ENCODE results near the gene SEMA3E.
"Not testable (repeated sequence)": the region's sequence is repeated elsewhere in the genome, so short reads cannot be mapped to it uniquely, and the experiment has no call there.

Gene SEMA3E

DNA sequence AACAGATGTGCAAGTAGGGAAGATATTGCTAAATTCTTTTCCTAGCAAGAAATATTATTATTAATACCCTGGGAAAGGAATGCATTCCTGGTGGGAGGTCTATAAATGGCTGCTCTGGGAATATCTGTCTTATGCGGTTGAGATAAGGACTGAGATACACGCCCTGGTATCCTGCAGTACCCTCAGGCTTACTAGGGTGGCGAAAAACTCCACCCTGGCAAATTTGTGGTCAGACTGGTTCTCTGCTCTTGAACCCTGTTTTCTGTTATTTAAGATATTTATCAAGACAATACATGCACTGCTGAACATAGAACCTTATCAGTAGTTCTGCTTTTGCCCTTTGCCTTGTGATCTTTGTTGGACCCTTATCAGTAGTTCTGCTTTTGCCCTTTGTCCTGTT is 96.4 kb downstream of the SEMA3E start:
- DNase-seq = not testable (repeated sequence)

DNA sequence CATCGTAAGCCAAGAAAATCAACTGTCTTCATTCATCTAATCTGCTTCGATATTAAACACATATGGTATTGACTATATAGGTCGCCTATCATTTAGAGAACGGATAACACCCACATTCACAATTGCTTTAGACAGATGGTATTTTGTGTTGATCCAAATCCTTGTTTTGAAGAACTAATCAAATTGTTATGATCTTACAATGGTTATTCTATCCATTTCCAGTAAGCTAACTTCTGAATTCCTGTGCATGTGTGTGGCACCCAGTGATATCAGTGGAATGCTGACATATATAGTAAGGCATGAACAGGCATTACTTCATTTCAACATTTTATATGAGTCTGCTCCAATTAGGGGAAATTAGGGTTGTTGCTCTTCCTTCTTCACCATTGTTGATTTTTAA is 98.8 kb downstream of the SEMA3E start:
- DNase-seq = no peak

DNA sequence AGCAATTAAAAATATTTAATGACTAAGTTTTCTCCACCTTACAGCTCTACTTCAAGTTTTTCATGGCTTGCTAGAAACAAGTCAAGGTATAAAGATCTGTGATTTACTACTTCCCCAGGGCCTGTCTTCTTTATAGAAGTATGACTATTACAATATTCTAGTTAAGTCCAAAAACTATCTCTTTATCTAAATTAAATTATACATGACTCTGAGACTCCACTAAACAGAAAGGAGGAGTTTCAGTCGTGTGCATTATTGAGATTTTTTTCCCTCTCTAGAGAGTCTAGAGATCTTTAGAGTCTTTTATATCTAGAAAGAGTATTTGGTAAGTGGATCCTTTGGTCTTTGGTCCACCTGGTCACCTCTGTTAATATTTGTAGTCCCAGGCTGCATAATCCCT is 100.7 kb downstream of the SEMA3E start:
- no peak for DNase-seq

GRCh38 chr7:83547526-83547925 is 101.4 kb downstream of the SEMA3E start:
- DNase-seq = no peak

DNA sequence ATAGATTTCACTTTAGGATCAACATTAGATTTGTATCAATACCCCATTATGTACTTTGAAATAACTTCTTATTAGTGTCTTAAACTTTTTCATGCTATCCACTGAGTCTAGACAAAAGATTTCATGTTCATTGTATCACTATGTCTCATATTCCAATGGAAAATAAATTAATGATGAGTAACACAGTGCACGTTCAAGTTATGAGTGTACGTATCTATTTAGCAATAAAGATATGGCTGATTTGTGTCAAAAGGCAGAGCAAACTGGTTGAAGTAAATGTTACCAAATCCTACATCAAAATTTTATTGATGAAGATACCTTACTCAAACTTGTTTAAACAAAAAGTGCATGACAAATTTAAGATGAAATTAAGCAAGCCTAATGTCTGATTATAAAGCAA is 102.4 kb downstream of the SEMA3E start:
- no peak for DNase-seq

DNA sequence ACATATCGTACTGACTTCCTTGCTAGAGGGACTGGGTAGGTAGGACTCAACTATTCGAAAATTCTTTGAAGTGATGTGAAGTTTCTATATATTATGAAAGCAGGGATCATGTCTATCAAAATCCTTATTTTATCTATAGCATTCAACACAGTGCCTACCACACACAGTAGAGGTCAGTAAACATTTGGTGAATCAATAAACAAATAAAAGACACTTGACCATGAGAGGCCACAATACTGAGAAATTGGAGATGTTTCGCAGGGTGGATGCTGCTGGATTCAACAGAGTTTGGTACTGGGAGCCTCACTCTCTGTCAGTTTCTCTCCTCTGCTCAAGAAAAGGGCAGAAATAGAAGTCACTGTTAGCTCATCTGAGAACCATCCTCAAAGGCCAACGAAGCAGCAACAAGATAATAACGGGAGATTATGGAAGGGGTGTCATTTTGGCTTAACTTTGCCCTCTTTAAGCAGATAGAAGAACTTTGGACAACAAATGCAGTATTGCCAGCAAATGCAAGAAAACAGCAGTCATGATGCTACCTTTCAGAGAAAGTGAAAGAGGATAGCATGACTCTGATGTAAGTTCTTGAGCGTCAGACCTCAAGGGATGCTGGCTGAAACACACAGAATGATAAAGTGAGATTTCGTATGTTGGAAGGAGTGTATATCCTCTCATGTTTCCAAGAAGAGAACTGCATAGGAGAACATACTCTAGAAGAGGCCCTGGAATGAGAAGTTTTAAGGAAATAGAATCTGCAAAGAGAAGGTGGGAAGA is 107.6 kb downstream of the SEMA3E start:
- no peak for DNase-seq

DNA sequence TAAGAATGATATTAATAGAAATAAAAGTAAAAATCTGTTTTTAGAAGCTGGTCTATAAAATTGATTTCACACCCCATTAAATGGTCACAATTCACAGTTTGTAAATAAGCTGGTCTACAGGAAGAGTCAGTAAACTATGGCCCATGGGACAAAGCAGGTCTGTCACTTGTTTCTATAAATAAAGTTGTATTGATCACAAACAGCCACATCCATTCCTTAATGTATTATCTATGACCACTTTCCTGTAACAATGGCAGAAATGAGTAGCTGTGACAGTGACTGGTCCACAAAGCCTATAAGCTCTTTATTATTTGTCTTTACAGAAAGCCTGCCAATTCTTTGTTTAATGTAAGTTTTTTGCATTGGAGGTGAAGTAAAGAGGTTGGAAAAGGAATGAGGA is 114.5 kb downstream of the SEMA3E start:
- no peak for DNase-seq

DNA sequence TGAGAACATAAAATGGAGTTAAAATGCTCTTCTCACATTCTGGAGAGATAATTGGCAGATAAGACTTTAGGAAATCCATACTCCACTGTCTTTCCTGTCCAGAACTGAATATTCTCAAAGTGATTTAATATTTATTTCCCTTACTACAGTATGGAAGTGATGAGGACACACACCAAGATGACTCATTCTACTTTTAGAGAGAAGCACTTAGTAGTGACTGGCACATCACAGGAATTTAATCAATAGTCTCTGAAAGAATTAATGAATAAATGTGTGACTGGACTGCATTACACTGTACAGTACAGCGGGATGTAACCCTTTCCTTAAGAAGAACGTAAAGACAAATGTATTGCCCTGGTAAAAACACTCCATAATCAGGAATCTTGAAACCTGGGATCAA is 116.7 kb downstream of the SEMA3E start:
- no peak for DNase-seq

DNA sequence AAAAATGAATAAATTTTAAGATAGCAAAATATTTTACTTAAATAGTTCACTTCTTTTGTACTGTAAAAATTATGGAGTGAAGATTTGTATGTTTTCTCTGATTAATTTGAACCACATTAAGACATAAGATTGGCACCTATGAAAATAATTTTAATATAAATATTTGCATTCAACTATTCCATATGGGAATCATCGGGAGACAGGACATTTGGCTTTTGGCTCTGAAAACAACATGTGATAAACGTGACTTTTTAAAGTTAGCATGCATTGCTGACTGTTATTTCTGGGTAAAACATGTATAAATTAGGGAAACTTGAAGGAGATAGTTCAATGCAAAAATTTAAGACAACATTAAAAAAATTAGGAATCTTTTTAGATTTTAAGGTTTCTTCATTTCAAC is 117.2 kb downstream of the SEMA3E start:
- no peak for DNase-seq

DNA sequence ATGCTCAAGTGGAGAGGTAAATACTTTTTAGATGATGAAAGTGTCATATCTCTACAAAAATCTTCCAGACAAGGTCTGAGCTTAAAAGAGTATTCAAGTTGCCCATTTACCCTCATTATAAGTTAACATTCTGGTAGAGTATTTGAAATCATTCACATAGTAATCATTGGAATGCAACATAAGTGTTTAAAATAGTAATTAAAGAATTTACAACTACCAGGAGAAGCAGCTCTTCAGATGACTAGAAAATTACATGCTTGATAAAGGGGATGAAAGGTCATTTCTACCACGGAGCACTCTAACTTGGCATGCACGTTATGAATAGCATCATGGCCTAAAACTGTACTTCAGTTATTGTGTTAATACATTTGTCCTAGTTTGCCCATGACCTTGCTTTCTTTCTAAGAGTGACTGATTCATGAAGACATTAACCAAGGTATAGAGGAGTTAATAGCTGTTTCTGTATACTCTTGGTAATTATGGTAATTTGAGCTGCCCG is 120.0 kb downstream of the SEMA3E start:
- DNase-seq = no peak

DNA sequence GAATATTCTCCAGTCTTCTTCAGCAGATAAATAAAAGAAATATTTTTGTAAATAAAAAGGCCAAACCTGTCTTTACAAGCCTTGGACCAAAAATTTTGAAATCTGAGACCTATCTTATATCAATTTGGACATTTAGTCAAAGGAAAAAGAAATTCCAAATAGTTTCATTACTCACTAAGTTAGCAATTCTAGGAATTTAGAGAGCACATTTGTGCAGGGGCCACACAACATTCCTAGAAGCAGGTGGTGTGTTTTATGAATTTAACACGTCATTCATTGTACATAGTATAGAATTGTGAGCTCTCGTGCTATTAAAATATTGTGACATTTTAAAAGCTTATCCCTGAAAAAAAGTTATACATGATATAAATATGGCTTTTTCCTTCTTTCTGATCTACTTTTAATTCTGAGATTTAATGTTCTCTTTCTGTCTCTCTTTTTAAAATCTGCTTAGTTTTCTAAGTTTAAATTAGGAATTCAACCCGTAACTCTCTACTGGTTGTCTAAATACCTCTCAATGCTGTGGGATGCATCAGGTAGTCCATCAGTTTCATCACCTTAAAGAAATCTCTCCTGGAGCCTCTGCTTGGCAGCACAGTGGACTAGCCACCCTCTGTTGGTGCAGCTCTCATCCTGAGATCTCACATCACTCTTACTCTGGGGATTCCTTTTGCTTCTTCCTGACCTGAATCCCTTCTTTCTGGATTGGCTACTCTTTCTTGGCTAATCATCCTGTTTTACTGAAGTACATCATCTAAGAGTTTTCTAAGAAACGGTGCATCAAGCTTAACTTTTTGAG is 124.5 kb downstream of the SEMA3E start:
- no peak for DNase-seq

GRCh38 chr7:83520726-83521125 is 128.2 kb downstream of the SEMA3E start:
- no peak for DNase-seq

DNA sequence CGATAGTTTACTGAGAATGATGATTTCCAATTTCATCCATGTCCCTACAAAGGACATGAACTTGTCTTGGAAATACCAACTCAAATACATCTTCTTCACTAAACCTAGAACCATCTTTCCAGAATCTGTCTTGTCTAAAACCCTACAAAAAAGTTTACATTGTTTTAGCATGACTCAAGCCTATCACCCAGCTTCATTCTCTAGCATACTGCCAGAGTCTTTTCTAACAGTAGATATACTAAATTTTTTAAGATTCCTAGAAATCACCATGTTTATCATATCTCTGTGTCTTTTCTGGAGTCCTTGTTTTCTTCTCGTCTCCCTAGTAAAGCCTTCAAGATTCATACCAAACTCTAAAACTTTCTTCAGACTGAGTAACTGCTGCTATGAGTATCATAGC is 129.7 kb downstream of the SEMA3E start:
- DNase-seq = no peak

DNA sequence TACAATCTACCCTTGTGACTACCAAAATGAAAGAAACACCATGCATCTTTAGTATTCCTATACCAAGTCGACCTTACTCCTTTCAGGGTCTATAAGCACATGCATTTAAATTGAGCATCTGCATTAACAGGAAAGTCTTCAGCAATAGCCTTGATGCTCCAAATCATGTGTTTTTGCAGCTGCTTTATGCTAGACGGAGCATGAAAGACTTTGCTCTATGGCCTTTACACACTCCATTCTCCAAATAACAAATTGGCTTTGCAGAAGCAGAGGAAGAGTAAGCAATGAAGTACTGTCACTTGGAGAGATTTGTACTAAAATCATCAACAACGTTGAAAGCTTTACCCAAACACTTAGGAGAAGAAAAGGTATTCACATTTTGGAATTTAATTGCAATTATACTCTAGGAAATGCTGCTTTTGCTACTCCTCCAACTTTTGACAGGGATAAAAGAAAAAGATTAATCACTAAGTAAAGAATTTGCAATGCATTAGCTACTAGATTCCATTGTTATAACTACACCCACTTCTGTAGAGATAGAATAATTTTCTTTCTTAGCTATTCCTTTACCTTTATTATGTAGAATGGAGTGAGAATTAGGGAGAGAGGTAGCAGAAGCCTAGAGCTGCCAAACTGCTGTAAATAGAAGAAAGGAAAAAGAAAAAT is 131.8 kb downstream of the SEMA3E start:
- no peak for DNase-seq

GRCh38 chr7:83514977-83515376 is 134.0 kb downstream of the SEMA3E start:
- DNase-seq = no peak

- DNase-seq = no peak
Measured at GRCh38 chr7:83509255-83510021, 139.5 kb downstream of the SEMA3E start.

GRCh38 chr7:83504330-83504729 is 144.6 kb downstream of the SEMA3E start:
- no peak for DNase-seq

DNA sequence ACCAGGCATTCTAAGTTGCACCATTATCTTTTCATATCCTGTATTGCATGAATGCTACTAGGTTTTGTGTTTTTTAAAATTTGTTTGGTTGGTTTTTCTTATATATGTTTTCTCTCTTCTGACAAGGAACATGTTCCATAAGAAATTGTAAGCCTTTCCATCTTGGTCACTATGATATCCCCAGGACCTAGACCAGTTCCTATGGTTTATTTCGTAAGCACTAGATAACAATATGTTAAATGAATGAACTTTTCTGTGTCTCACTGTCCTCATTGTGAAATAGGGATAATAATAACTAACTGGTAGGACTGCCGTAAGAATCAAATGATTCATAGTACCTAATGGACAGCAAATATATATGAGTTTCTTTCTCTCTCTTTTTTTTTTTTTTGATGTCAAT is 146.3 kb downstream of the SEMA3E start:
- no peak for DNase-seq

DNA sequence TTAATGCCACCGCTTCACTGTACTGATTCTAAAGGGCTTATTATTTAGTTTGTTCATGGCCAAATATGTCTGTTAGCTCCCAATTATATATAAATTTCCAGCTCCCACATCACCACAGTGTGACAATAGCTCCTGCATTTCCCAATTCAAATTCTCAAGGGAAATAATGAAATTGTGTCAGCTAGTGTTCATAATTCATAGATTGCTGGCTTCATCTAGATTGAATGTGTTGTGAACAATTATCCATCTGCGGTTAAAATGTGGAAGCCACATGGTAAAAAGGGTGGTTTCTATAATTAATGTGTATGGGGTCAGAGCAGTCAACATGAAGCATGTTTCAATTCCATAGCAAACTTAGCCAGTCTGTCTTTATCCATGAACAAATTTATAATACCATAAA is 154.3 kb downstream of the SEMA3E start:
- no peak for DNase-seq

GRCh38 chr7:83492802-83493201 is 156.1 kb downstream of the SEMA3E start:
- no peak for DNase-seq

DNA sequence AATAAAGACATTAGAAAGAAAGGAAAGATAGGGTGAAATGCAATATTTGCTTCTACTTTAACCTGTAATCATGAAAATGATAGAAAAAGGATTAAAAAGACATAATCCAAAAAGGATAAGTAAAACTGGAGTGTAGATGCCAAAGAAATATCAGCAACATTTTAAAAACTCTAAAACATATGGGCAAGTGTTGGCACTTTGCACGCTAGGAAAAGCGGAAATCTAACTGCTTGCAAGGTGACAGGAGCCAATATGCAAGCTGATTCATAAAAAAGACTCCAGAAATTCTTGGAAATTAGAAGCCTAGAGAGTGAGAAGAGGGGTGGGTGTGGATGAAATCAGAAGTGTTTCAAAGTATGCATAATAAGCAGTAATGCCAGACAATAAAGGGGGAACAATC is 161.1 kb downstream of the SEMA3E start:
- DNase-seq = no peak

- no peak for DNase-seq
Measured at GRCh38 chr7:83486957-83487356, 162.0 kb downstream of the SEMA3E start.

DNA sequence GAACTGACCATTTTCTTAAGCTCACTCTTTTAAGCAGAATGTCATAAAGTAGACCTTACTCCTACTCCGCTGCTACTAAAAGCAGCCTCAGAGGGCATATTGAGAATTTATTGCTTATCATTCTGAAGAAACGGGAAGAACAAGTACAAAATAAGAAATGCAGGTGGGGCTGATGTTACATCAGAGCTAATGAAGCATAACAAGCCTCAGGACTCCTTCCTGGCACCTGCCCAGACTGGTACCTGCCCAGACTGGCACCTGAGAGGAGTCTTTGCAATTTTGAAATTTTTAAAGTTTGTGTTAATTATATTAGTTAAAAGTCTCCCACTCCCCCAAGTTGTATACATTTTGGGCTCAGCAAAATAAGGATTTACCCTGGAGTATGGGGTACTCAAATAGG is 162.4 kb downstream of the SEMA3E start:
- no peak for DNase-seq

Data from stimulated activated CD4-positive, alpha-beta T cell treated with anti-CD3 and anti-CD28 coated beads, Interleukin-12 subunit alpha, Interleukin-12 subunit beta, amount 100 ng/mL, for 4 hours (primary cell).